HG03558 (cell line): Measurements from ENCODE around the gene NPPB.

Experiments
- ATAC-seq: cut with Tn5 transposase; IDR thresholded peaks from one replicate; pipeline ENCODE4 v1.9.1; 2021; ENCODE audit warnings: moderate number of reproducible peaks; ENCODE audit not compliant: unreplicated experiment; ENCODE audit errors: extremely low read depth

Gene NPPB

GRCh38 chr1:11836955-11837766, 21.6 kb downstream of the NPPB start:
- ATAC-seq: no peak

DNA sequence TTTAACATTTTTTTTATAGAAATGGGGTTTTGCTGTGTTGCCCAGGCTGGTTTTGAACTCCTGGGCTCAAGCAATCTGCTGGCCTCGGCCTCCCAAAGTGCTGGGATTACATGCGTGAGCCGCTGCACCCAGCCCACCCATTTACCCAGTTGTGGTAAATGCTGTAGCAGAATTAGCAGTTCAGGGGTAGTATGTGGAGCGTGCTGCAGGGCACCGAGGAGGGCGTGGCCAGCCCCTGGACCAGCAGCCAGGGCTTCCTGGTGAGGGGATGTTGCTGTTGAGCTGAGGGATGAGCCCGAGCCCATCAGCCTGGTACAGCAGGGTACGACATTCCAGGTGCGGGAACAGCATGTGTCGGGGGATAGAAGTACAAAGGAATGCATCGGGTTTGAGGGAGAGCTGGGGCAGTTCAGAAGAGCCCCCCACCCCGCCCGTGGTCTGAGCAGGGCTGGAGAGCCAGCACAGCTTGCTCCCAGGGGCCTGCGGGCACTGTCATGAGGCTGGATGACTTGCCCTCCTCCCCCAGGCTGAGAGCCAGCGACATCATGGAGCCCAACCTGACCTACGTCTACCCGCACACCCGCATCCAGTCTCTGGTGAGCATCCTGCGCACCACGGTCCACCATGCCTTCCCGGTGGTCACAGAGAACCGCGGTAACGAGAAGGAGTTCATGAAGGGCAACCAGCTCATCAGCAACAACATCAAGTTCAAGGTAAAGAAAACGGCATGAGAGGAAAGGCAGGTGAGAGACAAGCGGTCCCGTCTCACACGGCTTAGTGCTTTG, 23.1 kb downstream of the NPPB start:
- ATAC-seq: no peak

DNA sequence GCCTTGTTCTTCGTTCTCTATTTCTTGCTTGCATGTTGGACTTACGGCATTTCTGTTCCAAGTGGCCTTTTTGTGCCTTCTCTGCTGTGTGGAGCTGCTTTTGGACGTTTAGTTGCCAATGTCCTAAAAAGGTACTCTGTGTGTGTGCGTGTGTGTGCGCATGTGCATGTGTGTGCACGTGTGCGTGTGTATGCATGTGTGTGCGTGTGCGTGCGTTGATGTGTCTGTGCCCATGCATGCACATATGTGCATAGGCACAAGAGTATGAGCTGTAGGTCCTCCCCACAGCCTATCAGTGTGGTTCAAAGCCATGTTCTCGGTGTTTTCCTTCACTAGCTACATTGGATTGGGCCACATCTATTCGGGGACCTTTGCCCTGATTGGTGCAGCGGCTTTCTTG, 24.8 kb downstream of the NPPB start:
- ATAC-seq: no peak

GRCh38 chr1:11833497-11833896, 25.2 kb downstream of the NPPB start:
- ATAC-seq: no peak

DNA sequence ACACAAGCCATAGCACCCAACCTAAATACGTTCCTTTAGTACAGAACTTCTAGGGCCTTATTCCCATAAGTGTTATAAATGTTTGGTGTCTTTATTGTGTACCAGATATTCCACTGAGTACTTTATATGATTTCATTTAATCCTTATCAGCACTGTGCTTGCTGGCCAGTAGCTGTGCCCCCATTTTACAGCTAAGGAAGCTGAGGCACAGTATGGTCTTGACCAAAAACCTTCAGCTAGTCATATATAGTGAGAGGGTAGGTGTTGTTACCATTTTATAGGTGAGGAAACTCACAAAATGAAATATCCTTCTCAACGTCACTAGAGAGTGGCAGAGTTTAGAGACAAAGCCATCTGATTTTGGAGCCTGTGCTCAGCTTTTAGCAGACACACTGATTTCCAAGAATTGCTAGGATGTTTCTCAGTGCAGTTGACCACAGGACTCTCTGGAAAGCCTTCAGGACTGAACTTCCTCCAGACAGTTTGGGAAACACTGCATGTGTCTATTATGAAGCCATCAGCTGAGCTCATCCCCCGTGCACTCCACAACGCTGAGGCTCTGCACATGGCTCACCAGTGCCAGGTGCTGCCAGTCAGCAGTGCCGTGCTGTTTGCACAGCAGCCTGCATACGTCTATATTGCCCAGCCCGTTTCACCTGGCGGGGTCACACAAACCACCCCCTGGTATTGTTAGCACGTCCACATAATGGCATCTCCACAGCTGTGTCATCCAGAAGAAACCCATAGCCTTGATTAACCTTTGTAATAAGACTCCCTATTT, 26.6 kb downstream of the NPPB start:
- no peak for ATAC-seq

- ATAC-seq: no peak
Measured at GRCh38 chr1:11828511-11828910, 30.2 kb downstream of the NPPB start.

DNA sequence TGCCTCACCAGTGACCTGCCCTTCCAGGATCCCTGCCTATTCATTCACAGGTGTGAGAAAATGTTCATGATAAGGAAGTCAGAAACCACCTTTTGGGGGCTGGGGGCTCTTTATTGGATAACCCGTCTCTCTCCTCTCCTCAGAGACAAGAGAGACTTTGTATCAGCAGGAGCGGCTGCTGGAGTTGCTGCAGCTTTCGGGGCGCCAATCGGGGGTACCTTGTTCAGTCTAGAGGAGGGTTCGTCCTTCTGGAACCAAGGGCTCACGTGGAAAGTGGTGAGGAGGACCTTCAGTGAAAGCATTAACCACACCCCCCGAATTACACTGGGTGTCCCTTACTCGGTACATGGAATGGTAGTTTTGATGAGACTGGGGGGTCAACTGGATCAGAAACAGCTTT, 31.8 kb downstream of the NPPB start:
- no peak for ATAC-seq

DNA sequence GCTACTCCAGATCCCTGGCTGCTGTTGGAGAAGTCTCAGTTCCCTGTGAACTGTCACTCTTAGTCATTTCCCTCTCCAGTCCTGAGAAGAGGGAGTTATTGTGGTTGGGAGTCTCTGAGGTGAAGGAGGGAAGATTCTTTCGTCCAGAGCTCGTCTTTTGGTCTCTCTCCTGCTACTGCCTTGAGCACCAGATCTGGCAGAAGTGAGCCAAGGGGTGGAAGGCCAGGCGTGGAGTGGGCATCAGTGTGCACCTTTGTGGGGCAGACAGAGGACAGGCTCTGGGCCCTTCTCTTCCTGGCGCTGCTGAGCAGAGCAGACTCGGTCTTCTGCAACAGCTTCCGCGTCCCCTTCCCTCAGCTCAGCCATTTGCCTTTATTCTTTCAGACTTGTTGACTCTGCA, 33.6 kb downstream of the NPPB start:
- ATAC-seq: no peak

DNA sequence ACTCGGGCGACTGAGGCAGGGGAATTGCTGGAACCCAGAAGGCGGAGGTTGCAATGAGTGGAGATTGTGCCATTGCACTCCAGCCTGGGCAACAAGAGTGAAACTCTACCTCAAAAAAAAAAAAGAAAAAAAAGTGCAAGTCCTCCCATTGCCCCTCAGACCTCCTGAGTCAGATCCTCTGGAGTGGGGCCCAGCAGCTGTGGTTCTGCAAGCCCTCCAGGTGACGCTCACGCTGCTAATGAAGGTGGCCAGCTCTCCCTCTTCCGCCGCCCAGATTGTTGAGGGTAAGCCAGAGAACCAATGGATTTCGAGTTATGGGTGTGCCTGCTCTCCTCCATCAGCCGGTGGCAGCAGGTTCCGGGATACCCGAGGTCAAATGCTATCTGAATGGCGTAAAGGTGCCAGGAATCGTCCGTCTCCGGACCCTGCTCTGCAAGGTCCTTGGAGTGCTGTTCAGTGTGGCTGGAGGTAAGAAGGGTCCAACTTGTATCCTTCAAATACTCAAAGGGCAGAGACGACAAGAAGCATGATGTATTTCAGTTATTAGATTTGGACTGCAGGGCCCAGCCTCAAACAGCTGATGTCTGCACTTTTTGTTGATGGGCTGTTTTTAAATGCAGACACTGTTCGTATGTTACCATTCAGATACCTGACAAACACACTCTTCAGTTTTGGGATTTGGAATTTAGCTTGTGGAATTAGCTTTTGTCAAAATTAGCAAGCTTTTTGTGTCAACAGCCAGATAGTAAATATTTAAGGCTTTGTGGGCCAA, 35.2 kb downstream of the NPPB start:
- ATAC-seq: no peak

GRCh38 chr1:11822091-11822490, 36.7 kb downstream of the NPPB start:
- no peak for ATAC-seq

DNA sequence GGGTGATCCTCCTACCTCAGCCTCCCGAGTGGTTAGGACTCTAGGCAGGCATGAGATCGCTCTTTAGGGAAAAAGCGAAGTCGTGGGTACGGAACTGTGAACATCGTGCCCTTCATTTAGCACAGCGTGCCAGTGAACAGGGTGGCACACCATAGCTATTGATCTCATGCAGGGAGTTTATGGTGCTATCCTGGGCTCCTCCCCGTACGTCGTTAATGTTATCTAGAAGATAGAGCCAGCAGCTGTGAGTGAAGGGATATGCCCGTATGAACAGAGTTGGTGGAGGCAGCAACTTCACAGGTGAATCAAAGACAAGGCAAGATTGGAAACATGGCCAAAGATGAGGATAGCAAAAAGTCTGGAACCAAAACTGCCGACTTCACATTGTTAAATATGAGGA, 41.6 kb downstream of the NPPB start:
- no peak for ATAC-seq

- ATAC-seq: no peak
Measured at GRCh38 chr1:11813021-11813420, 45.7 kb downstream of the NPPB start.
